HG03066 (cell line): ENCODE measurements around the gene OMA1.
A peak's percentile ranks its signal among the peaks of the same experiment; 100 is the strongest.
"Not testable (repeated sequence)": the region's sequence is repeated elsewhere in the genome, so short reads cannot be mapped to it uniquely, and the experiment has no call there.

Experiments
- ATAC-seq: cut with Tn5 transposase; IDR thresholded peaks from one replicate; pipeline ENCODE4 v1.9.1; 2021; ENCODE audit warnings: low read depth; ENCODE audit not compliant: unreplicated experiment

Gene OMA1

GRCh38 chr1:58574816-58575215 lies 28.3 kb upstream of the OMA1 start:
- ATAC-seq, result no peak

GRCh38 chr1:58573705-58574591 lies 27.4 kb upstream of the OMA1 start:
- ATAC-seq, result peak; percentile 94

GRCh38 chr1:58573138-58573537 lies 26.6 kb upstream of the OMA1 start:
- ATAC-seq, result no peak

GRCh38 chr1:58572690-58573089 lies 26.2 kb upstream of the OMA1 start:
- ATAC-seq, result no peak

- no peak for ATAC-seq
Measured at GRCh38 chr1:58571616-58572015, 25.1 kb upstream of the OMA1 start.

GRCh38 chr1:58570817-58571216 lies 24.3 kb upstream of the OMA1 start:
- no peak for ATAC-seq

GRCh38 chr1:58570094-58570493 lies 23.6 kb upstream of the OMA1 start:
- ATAC-seq, result no peak

GRCh38 chr1:58568911-58569310 lies 22.4 kb upstream of the OMA1 start:
- no peak for ATAC-seq

GRCh38 chr1:58568271-58568860 lies 21.8 kb upstream of the OMA1 start:
- ATAC-seq, result no peak

GRCh38 chr1:58566339-58566738 lies 19.8 kb upstream of the OMA1 start:
- no peak for ATAC-seq

- ATAC-seq, result not testable (repeated sequence)
Measured at GRCh38 chr1:58563715-58564114, 17.2 kb upstream of the OMA1 start.

- no peak for ATAC-seq
Measured at GRCh38 chr1:58561633-58562032, 15.1 kb upstream of the OMA1 start.

- no peak for ATAC-seq
Measured at GRCh38 chr1:58555393-58555792, 8.9 kb upstream of the OMA1 start.

- ATAC-seq, result no peak
Measured at GRCh38 chr1:58551186-58552140, 4.9 kb upstream of the OMA1 start.

- not testable (repeated sequence) for ATAC-seq
Measured at GRCh38 chr1:58549291-58549690, 2.8 kb upstream of the OMA1 start.

GRCh38 chr1:58548371-58548770 lies 1.8 kb upstream of the OMA1 start:
- ATAC-seq, result no peak

- peak; percentile 53 for ATAC-seq
Measured at GRCh38 chr1:58545591-58546519, 671 bp downstream of the OMA1 start.

- no peak for ATAC-seq
Measured at GRCh38 chr1:58543260-58543659, 3.3 kb downstream of the OMA1 start.

GRCh38 chr1:58539553-58539952 lies 7.0 kb downstream of the OMA1 start:
- no peak for ATAC-seq

GRCh38 chr1:58538821-58539220 lies 7.7 kb downstream of the OMA1 start:
- no peak for ATAC-seq
